ENCODE results near the gene SHE.

The SHE gene

GRCh38 chr1:154502066-154502743 lies at the start of gene SHE, which contains the start of gene TDRD10:
SHE (minus strand) TSS chr1:154502412; CDS start chr1:154502026, 386 bp downstream.
TDRD10 (plus strand) TSS chr1:154502219; CDS start chr1:154506904, 4,685 bp downstream.
- no peak within 1 kb of the TSS for H3K27ac ChIP-seq (ENCODE audit: low read length)
- H3K4me2 ChIP-seq (ENCODE audit: insufficient read depth, low read length) = no peak within 1 kb of the TSS
- ATAC-seq (ENCODE audit: insufficient read depth, low read depth) (no peak), DNase-seq (no peak)
- no peaks in the 10 kb centered on the region for H3K9me3 ChIP-seq (ENCODE audit: insufficient read depth, low read length, severe bottlenecking)
- peaks cover 3% of the 10 kb centered on the region for H3K27me3 ChIP-seq (ENCODE audit: insufficient read depth, low read length, poor library complexity)
- H3K36me3 ChIP-seq (ENCODE audit: insufficient read depth, low read length) = no peaks in the 10 kb centered on the region
- H3K4me1 ChIP-seq (ENCODE audit: insufficient read depth, low read length) = no peaks in the 10 kb centered on the region
- no peaks in the 10 kb centered on the region for H3K79me2 ChIP-seq (ENCODE audit: insufficient read depth, low read length)
- TF ChIP-seq, protein P1, sequence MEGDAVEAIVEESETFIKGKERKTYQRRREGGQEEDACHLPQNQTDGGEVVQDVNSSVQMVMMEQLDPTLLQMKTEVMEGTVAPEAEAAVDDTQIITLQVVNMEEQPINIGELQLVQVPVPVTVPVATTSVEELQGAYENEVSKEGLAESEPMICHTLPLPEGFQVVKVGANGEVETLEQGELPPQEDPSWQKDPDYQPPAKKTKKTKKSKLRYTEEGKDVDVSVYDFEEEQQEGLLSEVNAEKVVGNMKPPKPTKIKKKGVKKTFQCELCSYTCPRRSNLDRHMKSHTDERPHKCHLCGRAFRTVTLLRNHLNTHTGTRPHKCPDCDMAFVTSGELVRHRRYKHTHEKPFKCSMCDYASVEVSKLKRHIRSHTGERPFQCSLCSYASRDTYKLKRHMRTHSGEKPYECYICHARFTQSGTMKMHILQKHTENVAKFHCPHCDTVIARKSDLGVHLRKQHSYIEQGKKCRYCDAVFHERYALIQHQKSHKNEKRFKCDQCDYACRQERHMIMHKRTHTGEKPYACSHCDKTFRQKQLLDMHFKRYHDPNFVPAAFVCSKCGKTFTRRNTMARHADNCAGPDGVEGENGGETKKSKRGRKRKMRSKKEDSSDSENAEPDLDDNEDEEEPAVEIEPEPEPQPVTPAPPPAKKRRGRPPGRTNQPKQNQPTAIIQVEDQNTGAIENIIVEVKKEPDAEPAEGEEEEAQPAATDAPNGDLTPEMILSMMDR (IDR thresholded peaks at IDR 0.05; ENCODE audit: borderline replicate concordance, extremely low read depth, low read length, poor library complexity, severe bottlenecking) = no peak
- no peak for TF ChIP-seq EZH2 (IDR thresholded peaks at IDR 0.05; ENCODE audit: borderline replicate concordance, low read depth, low read length, severe bottlenecking)
- no peak within 1 kb of the TSS for H3K9ac ChIP-seq (ENCODE audit: low read depth, low read length)
- no peak within 1 kb of the TSS for H2AFZ ChIP-seq (ENCODE audit: low read depth, low read length)
- no peak within 1 kb of the TSS for H3K4me3 ChIP-seq (ENCODE audit: low read depth in 1 of 2, low read length in 2 of 2)
- no peaks in the 10 kb centered on the region for H4K20me1 ChIP-seq (ENCODE audit: insufficient read depth, low read length)

- ATAC-seq (ENCODE audit: insufficient read depth, low read depth) = no peak
Observed at GRCh38 chr1:154551474-154551873, 49.3 kb upstream of the SHE start.

DNA sequence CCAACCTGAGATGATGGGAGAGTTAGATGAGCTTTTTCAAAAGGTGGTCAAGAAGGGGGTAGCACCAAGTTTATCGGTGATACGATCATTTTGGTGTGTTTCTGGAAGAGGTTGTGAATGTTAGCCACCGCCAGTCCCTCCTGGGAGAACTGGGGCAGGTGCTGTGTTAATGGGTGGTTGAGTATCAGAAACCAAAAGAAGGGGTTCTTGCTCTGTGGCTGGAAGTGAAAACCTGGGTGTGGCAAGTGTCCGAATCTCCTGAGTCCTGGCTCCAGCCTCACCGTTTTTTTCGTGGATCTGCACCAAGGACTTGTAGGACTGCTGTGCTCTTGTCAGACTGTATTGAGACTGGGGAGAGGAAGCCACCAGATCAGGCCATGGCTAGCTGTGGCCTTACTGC lies 48.4 kb upstream of the SHE start:
- H4K20me1 ChIP-seq (ENCODE audit: insufficient read depth, low read length) = peaks cover 34% of the 10 kb centered on the region
- peaks cover 72% of the 10 kb centered on the region for H3K36me3 ChIP-seq (ENCODE audit: insufficient read depth, low read length)
- peaks cover 13% of the 10 kb centered on the region; the same call in 1 of the 2 replicates for H3K4me1 ChIP-seq (ENCODE audit: insufficient read depth, low read length)
- no peak for TF ChIP-seq EZH2 (IDR thresholded peaks at IDR 0.05; ENCODE audit: borderline replicate concordance, low read depth, low read length, severe bottlenecking)
- TF ChIP-seq, protein P1 (IDR thresholded peaks at IDR 0.05; ENCODE audit: borderline replicate concordance, extremely low read depth, low read length, poor library complexity, severe bottlenecking) = no peak
- H3K27ac ChIP-seq (ENCODE audit: low read length) = no peak overlapping the region
- no peak overlapping the region for H3K4me3 ChIP-seq (ENCODE audit: low read depth in 1 of 2, low read length in 2 of 2)
- H2AFZ ChIP-seq (ENCODE audit: low read depth, low read length) = no peak overlapping the region
- H3K27me3 ChIP-seq (ENCODE audit: insufficient read depth, low read length, poor library complexity) = no peaks in the 10 kb centered on the region
- H3K9me3 ChIP-seq (ENCODE audit: insufficient read depth, low read length, severe bottlenecking) = no peaks in the 10 kb centered on the region
- no peak for ATAC-seq (ENCODE audit: insufficient read depth, low read depth)
- no peak overlapping the region for H3K9ac ChIP-seq (ENCODE audit: low read depth, low read length)
- H3K79me2 ChIP-seq (ENCODE audit: insufficient read depth, low read length) = peaks cover 4% of the 10 kb centered on the region
- H3K4me2 ChIP-seq (ENCODE audit: insufficient read depth, low read length) = no peak overlapping the region
- no peak for DNase-seq

More at GRCh38 chr1:154551474-154551873, 49.3 kb upstream of the SHE start:
- Histone ChIP-seq H3K27me3 (ENCODE audit: insufficient read depth, low read length, poor library complexity) (no peaks in the 10 kb centered on the region), H3K36me3 (ENCODE audit: insufficient read depth, low read length) (peaks cover 80% of the 10 kb centered on the region), H3K9ac (ENCODE audit: low read depth, low read length) (no peak overlapping the region), H4K20me1 (ENCODE audit: insufficient read depth, low read length) (peaks cover 41% of the 10 kb centered on the region), H2AFZ (ENCODE audit: low read depth, low read length) (no peak overlapping the region), H3K4me2 (ENCODE audit: insufficient read depth, low read length) (no peak overlapping the region), H3K27ac (ENCODE audit: low read length) (no peak overlapping the region), H3K9me3 (ENCODE audit: insufficient read depth, low read length, severe bottlenecking) (no peaks in the 10 kb centered on the region), H3K4me1 (ENCODE audit: insufficient read depth, low read length) (peaks cover 21% of the 10 kb centered on the region), H3K4me3 (ENCODE audit: low read depth in 1 of 2, low read length in 2 of 2) (no peak overlapping the region), H3K79me2 (ENCODE audit: insufficient read depth, low read length) (peaks cover 12% of the 10 kb centered on the region)
- DNase-seq = no peak
- TF ChIP-seq EZH2 (IDR thresholded peaks at IDR 0.05; ENCODE audit: borderline replicate concordance, low read depth, low read length, severe bottlenecking) = no peak
- TF ChIP-seq, protein P1 (IDR thresholded peaks at IDR 0.05; ENCODE audit: borderline replicate concordance, extremely low read depth, low read length, poor library complexity, severe bottlenecking) = no peak
